Stimulated activated CD4-positive, alpha-beta T cell treated with anti-CD3 and anti-CD28 coated beads, Interleukin-15, amount 100 ng/mL, for 48 hours (primary cell): ENCODE results near the gene AKR1C3.
"Not testable (repeated sequence)": the region's sequence is repeated elsewhere in the genome, so short reads cannot be mapped to it uniquely, and the experiment has no call there.

ENCODE experiments used
- DNase-seq, 2 donors: peaks; one replicate each; pipeline ENCODE4 v3.0.0-alpha.2; 2020; ENCODE audit warnings: low read depth in 2 of 2

AKR1C3 gene

DNA sequence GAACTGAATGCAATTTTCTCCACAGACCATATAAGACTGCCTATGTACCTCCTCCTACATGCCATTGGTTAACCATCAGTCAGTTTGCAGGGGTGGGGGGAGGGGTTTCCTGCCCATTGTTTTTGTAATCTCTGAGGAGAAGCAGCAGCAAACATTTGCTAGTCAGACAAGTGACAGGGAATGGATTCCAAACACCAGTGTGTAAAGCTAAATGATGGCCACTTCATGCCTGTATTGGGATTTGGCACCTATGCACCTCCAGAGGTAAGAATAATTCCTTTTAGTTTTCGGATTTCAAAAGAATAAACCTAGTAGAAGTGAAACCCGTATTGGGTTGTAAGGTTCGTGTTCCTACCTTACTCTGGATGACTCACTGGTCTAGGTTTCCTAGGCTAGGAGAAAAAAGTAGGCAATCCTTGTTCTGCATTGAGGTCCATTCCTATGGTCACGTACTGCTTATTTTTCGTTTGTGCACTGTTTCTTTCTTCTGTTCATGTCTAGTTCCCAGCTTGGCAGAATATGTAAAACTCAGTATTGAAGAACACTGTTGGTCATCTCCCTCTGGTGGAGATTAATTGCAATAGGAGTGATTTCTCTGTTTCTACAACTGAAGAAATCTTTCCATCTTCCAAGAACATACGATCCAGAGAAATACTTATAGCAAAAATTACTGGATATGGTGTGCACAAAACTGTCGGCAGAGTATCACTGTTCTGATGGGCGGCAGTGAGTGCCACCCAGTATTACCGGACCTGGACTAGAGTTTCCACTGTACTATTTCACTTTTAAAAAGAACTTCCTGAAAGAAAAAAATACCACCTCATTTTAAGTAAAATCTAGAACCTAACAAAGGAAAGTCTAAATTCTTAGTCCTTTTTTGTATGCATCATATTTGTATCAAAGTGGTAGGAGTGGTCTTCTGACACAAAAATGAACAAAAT is at the start of gene AKR1C3:
AKR1C3 (plus strand) TSS at position 150 of the 941 bp plus-strand sequence; CDS start at position 181, 31 bp downstream.
- DNase-seq: no peak

GRCh38 chr10:5045095-5045494 is 49.1 kb upstream of the AKR1C3 start:
- DNase-seq: no peak

DNA sequence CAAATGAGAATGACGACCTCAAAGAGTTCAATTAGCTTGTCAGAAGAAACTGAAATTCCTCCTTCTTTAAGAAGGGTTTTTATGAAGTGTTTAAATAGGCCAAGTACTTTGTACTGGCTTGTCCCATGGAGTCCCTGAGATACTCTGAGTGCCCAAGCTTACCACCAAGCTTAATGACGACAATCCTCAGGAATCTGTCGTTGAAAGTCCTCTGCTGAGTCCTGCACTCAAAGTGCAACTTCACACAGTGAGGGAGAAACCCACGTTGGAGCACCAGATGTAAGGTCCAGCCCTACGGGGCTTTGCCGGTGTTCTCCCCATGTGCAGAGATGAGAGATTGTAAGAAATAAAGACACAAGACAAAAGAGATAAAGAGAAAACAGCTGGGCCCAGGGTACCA is 47.8 kb upstream of the AKR1C3 start:
- DNase-seq: no peak

GRCh38 chr10:5047055-5047454 is 47.2 kb upstream of the AKR1C3 start:
- not testable (repeated sequence) for DNase-seq

GRCh38 chr10:5047912-5048628 is 46.1 kb upstream of the AKR1C3 start:
- DNase-seq: no peak

GRCh38 chr10:5052951-5053500 is 41.2 kb upstream of the AKR1C3 start:
- not testable (repeated sequence) for DNase-seq

DNA sequence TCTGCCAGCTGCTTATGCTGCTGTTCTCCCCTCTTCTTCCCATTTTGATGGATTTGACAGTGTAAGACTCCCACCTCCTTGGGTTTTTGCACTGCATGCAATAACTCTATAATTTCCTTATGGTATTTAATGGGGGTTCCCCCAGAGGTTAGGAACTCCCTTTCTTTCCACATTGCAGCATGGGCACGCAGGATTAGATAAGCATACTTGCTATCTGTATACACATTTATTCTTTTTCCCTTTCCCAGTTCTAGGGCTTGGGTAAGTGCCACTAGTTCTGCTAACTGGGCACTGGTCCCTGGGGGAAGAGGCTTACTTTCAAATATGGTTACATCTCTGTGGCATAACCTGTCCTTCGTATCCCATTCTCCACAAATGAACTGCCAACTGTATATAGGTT is 39.4 kb upstream of the AKR1C3 start:
- not testable (repeated sequence) for DNase-seq

DNA sequence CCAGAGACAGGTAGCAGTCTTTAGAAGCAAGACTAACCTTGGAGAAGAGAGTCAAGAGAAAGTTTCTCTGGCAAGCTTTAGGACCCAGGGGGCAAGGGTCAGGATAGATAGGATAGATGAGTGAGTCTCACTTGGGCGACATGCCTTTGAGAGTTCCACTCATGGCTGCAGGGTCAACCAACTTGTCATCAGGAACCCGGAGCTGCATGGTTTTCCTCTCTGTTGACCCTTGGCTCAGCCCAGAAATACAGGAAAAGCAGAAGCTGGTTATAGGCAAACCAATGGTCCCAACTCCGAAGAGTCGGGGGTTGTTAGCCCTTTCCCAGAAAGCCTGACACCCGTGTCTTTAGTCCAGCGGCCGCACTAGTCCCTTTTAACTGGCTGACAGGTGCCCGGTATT is 34.9 kb upstream of the AKR1C3 start:
- not testable (repeated sequence) for DNase-seq

GRCh38 chr10:5060791-5061190 is 33.4 kb upstream of the AKR1C3 start:
- not testable (repeated sequence) for DNase-seq

- no peak for DNase-seq
These were observed 29.6 kb upstream of the AKR1C3 start for GRCh38 chr10:5064656-5065055.

DNA sequence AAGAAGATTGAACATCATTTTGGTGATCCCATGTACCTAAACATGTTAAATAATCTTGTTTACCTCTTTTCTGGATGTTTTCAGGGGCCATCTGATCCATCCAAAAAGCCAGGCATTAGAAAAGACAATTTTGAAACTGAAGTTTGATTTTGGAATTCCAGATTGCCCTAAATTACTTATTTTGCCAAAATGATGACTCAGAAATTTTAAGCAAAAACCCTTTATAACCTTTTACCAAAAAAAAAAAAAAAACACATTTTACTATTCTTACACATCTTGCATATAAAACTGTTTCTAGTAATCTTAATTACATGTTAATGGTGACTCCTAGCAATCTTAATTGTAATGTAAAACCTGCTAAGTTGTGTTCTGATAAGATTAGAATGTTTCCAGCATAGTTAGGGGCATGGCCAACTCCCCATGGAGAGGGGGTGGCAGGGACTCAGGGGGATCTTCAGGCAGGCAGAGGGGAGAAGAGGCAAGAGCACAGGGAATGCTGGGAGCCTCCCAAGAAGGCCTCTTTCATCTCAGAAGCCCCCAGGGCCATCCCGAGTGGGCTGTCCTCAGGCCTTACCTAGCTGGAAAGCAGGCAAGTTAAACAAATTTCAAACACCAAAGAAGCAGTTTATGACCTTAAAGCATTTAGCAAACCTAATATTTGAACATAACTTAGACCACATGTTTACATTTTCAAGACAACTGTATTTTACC is 25.8 kb upstream of the AKR1C3 start:
- no peak for DNase-seq

- DNase-seq: no peak
These were observed 23.4 kb upstream of the AKR1C3 start for GRCh38 chr10:5070648-5071410.

DNA sequence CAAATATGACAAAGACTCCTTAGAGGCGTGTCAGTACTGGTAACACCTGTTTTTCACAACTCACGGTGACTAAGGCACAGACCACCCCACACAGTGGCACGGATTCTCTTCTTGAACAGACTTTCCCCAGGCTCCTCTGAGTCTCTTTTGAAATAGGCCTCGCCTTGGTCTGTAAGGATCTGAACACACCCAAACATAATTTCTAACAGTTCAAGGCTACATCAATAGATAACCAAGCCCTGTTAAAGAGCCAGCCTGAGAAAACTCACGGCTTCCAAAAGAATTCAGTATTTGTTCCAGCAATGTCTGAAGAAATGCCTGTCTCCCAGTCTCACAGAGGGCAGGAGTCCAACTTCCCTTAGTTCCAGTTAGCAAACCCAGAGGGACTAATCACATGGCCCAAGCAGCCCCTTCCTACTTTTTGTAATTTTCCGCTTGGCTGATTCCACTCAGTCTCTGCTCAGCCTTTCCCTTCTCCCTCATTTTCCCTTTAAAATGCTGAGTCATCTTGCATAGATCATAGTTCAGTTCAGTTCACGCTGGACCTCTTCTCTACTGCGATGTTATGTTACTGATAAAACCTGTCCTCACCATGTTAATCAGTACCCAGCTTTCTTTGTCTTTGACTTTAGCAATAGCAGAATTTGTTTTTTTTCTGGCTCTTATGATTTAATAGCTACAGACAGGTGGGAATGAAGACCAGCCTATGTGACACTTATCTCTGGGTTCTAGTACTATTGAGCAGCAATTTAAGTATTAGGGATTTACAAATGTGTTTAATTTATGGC is 22.6 kb upstream of the AKR1C3 start:
- no peak for DNase-seq

- DNase-seq: no peak
These were observed 20.6 kb upstream of the AKR1C3 start for GRCh38 chr10:5073659-5074058.

DNA sequence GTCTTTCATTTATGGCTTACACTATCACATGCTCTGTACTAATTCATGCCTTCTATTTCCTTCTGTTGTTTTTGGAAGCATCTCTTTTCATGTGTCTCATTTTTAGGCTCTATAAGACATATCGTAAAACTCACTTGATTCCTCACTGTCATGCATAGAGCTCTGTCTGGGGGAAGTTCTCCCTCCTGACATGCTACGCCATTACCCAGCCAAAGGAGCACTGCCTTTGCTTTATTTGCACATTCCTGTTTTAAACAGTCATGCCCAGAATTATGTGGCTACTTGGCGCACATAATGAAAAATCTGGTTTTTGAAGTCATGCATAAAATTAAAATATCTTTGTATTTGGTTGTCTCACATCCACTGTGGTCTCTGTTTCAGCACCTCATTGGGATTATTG is 17.6 kb upstream of the AKR1C3 start:
- DNase-seq: no peak

- no peak for DNase-seq
These were observed 15.6 kb upstream of the AKR1C3 start for GRCh38 chr10:5078547-5079180.

- no peak for DNase-seq
These were observed 14.8 kb upstream of the AKR1C3 start for GRCh38 chr10:5079306-5079830.

- no peak for DNase-seq
These were observed 14.4 kb upstream of the AKR1C3 start for GRCh38 chr10:5079836-5080235.

DNA sequence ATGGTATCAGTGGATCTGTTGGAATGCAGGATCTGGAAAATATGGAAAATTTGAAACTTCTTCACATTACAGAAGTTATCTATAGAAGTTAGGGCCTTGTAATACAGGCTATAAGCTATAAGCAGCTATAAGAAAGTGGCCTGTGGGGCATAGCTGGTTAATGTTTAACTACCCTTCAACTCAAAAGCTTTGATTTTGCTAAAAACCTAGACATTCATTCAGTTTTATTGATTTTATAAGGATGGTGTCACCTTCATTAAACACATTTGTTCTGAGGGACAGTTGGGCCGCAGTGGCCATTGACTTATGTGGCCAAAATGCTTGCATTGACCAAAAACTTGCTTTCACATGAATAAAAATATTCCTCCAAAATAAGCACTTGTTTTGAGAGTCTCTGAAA is 13.1 kb upstream of the AKR1C3 start:
- no peak for DNase-seq
